ENCODE measurements around the gene ROR1.

The ROR1 gene

GRCh38 chr1:63914241-63914640 lies 140.4 kb downstream of the ROR1 start:
- no peak for DNase-seq

GRCh38 chr1:63914706-63915105 lies 140.9 kb downstream of the ROR1 start:
- DNase-seq, result no peak

- DNase-seq, result peak; percentile 63
Measured at GRCh38 chr1:63915121-63915520, 141.3 kb downstream of the ROR1 start.

- peak; percentile 89 for DNase-seq
Measured at GRCh38 chr1:63916485-63917360, 142.9 kb downstream of the ROR1 start.

GRCh38 chr1:63917571-63918417 lies 144.0 kb downstream of the ROR1 start:
- DNase-seq, result peak; percentile 73

- DNase-seq, result no peak
Measured at GRCh38 chr1:63918418-63918945, 144.7 kb downstream of the ROR1 start.

- peak; percentile 35 for DNase-seq
Measured at GRCh38 chr1:63920154-63921117, 146.6 kb downstream of the ROR1 start.

GRCh38 chr1:63921359-63921758 lies 147.5 kb downstream of the ROR1 start:
- DNase-seq, result no peak

- DNase-seq, result no peak
Measured at GRCh38 chr1:63921802-63922201, 148.0 kb downstream of the ROR1 start.

GRCh38 chr1:63922848-63923247 lies 149.0 kb downstream of the ROR1 start:
- no peak for DNase-seq

- no peak for DNase-seq
Measured at GRCh38 chr1:63923302-63923701, 149.5 kb downstream of the ROR1 start.

GRCh38 chr1:63924600-63924999 lies 150.8 kb downstream of the ROR1 start:
- peak; percentile 29 for DNase-seq

- no peak for DNase-seq
Measured at GRCh38 chr1:63928186-63929105, 154.6 kb downstream of the ROR1 start.

- DNase-seq, result no peak
Measured at GRCh38 chr1:63929106-63929478, 155.3 kb downstream of the ROR1 start.

GRCh38 chr1:63931468-63931867 lies 157.7 kb downstream of the ROR1 start:
- DNase-seq, result no peak

- DNase-seq, result no peak
Measured at GRCh38 chr1:63934697-63935096, 160.9 kb downstream of the ROR1 start.

GRCh38 chr1:63935143-63935542 lies 161.3 kb downstream of the ROR1 start:
- DNase-seq, result peak; percentile 72

GRCh38 chr1:63935553-63935952 lies 161.7 kb downstream of the ROR1 start:
- DNase-seq, result no peak

GRCh38 chr1:63936276-63936675 lies 162.5 kb downstream of the ROR1 start:
- no peak for DNase-seq

- DNase-seq, result no peak
Measured at GRCh38 chr1:63936801-63937200, 163.0 kb downstream of the ROR1 start.

GRCh38 chr1:63937461-63938022 lies 163.7 kb downstream of the ROR1 start:
- no peak for DNase-seq
